Stimulated activated CD4-positive, alpha-beta T cell treated with anti-CD3 and anti-CD28 coated beads, Interleukin-15, amount 100 ng/mL, for 48 hours (primary cell): ENCODE data around the gene HAUS7.

Source experiments
- DNase-seq, 2 donors: peaks; one replicate each; pipeline ENCODE4 v3.0.0-alpha.2; 2020; ENCODE audit warnings: low read depth in 2 of 2

The HAUS7 gene

DNA sequence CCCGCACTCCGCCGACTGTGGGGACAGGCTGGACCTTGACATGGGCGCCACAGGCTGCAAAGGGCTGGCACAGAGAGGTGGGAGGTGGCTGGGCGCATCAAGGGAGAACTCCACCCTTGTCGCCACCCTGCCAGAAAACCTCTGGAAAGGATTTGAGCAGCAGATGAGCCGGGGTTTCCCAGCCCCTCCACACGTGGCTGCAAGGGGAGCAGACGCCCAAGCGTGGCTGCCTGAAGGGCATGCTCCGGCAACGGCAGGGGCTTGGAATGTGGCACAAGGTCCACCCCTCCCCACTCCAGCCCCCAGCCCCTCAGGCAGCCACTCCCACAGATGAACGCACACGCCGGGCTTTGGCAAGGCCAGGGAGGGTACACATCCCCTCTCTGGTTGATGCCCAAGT lies 29.0 kb upstream of the HAUS7 start:
- DNase-seq: no peak

DNA sequence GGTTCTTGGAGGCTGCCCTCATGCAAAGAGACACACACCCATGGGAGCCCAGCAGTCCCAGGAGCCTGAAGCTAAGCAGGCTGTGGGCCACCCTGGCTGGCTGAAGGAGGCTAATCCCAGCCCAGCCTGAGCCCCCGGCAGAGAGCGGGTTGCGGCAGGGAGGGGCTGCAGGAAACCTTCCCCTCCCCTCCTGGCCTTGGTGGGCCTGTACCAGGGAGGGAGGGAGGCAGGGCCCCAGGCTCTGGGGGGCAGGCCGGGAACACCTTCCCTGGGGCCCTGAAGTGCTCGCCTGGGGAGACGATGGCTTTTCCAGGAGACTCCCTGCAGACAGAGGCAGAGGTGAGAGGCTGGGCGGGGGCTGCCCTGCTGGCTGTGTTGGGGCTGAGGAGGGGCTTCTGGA lies 28.1 kb upstream of the HAUS7 start:
- DNase-seq: no peak

DNA sequence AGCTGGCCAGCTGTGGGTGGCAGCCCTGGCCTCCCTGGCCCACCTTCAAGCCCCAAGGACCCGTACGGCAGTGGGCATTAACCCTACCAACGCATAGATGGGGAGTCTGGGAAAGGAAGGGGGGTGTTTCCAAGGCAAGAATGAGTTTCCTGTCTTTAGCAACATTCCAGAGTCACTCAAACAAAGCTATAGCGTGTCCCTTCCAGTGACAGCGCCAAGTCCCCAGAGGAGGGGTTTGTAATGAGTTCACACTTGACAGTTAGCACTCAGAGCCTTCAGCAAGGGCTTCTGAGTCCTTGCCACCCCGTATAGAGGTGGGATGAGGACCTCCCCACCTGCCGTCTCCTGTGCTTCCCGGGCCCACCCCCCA lies 26.2 kb upstream of the HAUS7 start:
- no peak for DNase-seq

DNA sequence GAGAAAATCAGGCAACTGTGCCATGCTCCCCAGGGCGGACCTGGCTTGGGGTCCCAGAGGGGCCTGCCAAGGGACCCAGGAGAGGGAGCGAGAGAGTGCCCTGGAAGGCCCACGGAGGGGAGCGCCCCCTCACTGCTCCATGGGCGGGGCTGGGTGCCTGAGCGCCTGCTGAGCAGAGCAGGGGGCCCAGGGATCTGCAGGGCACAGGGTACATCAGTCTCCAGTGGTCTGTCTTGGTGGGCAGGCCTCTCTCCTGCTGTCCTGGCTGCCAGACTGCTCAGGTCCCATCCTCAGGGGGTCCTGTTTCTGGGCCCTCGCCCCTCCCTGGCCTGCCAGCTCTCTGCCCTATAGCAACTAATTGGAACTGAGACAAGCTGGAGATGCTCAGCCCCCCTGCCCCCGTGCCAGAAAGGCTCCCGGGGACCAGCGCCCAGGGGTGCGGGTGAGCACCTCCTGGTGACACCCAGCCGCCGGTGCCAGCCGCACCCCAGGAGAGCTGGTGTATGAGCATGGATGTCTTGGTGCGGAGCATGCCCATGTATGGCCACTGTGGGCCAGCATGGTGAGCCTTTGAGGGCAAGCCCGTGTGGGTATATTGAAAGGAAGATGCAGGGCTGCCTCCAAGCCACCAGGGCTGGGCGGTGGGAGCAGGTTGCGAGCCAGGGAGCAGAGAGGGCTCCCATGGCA lies 25.7 kb upstream of the HAUS7 start:
- no peak for DNase-seq

DNA sequence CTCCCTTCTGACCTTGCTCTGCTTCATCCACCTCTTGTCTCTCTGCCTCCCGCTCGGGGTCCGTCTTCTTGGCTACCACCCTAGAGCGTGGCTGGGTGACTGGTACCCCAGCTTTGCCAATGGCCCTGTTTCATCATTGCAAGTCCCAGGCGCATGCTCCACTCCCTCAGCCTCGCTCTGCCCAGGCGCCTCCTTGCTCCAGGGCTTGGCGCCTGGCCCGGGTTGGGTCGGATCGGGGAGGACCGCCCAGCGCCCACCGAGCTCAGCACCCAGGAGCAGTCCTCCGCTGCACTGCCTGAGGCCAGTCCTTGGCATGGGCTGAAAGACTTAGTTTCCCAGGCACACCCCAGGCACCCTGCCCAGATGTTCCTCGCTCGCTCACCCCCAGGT lies 25.0 kb upstream of the HAUS7 start:
- no peak for DNase-seq

DNA sequence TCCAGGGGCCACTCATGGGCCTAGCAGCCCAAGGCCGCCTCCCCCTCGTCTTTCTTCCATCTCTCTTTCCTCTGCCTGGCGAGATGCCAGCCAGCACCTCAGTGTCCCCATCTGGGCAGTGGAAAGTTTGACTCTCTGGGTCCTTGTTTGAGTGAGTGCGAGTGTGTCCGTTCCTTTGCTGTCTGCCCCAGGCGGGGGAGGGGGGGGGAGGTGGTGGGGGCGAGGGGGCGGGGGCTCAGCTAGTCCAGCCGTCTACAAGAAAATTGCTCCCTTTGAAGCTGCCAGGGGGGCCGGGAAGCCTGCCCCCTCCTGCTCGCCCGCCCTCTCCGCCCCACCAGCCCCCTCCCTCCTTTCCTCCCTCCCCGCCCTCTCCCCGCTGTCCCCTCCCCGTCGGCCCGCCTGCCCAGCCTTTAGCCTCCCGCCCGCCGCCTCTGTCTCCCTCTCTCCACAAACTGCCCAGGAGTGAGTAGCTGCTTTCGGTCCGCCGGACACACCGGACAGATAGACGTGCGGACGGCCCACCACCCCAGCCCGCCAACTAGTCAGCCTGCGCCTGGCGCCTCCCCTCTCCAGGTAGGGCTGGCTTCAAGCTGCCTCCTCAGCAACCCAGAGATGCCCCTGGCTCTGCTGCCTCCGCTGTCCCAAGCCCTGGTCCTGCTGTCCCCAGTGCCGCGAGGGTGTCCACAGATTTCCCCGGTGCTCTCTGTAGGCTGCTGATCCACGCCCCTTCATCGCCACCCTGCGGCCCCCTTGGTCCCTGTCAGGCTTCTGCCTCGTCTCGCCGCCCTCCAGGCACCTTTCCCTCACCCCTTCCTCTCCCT lies 24.4 kb upstream of the HAUS7 start, which contains the start of gene BGN:
BGN (plus strand) TSS at position 440 of the 821 bp plus-strand sequence. CDS start 9,652 bp downstream, outside the sequence.
- no peak for DNase-seq

DNA sequence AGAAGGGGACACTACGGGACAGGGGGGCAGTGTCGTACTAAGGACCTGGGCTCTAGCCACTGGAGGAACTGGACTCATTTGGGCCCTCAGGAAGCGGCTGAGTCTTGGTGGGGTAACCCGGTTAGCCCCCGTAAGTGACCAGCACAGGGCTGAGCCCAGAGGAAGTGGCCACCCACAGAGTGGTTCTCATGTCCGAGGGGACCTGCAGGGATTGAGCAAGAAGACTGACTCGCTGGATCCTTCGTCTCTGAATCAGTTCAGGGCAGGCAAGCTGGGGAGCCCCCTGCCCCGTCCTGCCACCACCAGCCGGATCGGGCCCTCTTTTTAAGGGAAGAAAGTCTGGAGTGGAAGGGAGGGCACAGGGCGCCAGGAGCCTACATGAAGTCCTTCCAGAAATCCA lies 23.7 kb upstream of the HAUS7 start:
- DNase-seq: no peak

DNA sequence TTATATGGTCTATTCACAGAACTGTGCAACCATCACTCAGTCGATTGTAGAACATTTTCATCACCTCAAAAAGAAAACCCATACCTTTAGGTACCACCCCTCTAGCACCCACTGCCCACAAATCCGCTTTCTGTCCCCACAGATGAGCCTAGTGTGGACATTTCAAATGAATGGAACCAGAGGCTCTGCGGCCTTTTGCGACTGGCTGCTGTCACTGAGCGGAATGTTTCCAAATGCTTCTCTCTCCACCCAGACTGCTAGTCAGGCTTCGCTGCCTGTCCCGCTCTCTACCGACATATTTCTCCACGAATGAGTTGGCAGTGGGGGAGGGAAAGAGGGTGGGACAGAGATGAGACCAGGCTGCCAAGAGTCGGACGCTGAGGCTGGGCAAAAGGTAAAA lies 22.7 kb upstream of the HAUS7 start:
- no peak for DNase-seq

DNA sequence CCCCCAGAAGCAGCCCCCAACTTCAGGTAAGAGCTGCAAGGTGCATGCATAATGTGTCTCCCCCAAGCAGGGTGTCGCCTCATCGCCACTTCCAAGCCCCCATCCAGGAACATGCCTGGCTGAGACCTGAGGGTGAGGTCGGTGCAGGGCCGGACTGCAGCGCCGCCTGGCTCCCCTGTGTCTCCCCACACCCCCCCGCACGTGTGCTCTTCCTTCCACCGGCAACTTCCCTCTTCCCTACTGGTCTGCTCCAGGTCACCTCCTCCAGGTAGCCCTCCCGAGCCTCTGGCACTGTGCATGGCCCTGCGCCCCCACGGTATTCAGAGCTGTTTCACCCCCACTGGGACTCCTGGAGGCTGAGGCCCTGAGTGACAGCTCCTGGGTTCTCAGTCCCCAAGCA lies 22.2 kb upstream of the HAUS7 start:
- no peak for DNase-seq

GRCh38 chrX:153491918-153492317 lies 21.5 kb upstream of the HAUS7 start:
- DNase-seq: no peak

- no peak for DNase-seq
Observed at GRCh38 chrX:153491351-153491914, 21.1 kb upstream of the HAUS7 start.

DNA sequence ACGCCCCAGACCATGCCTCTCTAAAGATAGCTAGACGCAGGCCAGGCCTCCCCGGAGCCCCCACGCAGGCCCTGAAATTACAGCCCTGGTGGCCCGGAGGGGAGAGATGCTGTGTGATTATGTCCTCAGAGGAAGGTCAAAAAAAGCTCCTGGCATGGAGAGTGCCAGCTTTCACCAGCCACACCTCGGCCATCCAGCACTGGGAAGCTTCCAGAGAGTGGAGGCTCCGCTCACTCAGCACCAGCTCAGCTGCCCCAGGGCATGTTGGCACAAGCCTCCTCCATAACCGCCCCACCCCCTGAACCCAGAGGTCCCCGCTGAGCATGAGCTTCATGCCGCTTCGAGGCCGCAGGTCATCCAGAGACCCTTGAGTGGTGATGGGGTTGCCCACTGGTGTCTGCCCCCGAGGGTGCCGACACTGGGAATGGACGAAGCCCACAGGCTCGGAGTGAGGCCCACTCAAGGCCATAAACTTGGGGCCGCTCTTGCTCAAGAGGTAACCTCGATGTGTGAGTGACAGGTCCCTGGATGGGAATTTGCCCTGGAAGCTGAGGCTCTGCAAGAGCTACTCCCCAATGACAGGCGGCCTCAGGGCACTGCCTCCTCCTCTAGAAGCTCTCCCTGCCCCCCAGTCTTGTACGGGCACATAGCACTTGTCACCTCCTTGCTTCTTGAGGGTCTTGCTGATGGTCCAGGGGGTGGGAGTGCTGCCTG lies 20.0 kb upstream of the HAUS7 start:
- no peak for DNase-seq

GRCh38 chrX:153488231-153488914 lies 18.0 kb upstream of the HAUS7 start:
- DNase-seq: no peak

GRCh38 chrX:153487590-153488071 lies 17.3 kb upstream of the HAUS7 start:
- DNase-seq: no peak

GRCh38 chrX:153486171-153486570 lies 15.8 kb upstream of the HAUS7 start:
- no peak for DNase-seq

DNA sequence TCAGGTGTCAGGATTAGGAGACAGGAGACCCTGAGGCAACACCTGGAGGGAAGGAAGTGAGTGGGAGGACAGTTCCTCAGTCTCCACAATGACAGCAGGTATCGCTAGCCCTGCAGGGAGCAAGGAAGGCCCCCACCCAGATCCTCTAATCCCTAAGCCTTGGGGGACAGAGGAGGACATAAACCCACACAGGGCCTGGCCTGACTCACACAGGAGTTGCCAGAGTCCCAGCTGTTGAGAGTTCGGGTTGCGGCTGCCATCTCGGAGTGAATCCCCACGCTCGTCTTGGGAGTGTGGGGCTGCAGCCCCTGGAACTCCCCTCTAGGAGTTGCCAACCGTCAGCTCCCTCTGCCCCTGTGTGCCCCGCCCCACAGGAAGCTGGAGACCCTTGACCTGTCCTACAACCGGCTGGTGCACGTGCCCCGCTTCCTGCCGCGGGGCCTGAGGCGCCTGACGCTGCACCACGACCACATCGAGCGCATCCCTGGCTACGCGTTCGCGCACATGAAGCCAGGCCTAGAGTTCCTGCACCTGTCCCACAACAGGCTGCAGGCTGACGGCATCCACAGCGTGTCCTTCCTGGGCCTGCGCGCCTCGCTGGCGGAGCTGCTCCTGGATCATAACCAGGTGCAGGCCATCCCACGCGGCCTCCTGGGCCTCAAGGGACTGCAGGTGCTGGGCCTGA lies 15.2 kb upstream of the HAUS7 start:
- DNase-seq: no peak

- DNase-seq: no peak
Observed at GRCh38 chrX:153482376-153483015, 12.1 kb upstream of the HAUS7 start.

DNA sequence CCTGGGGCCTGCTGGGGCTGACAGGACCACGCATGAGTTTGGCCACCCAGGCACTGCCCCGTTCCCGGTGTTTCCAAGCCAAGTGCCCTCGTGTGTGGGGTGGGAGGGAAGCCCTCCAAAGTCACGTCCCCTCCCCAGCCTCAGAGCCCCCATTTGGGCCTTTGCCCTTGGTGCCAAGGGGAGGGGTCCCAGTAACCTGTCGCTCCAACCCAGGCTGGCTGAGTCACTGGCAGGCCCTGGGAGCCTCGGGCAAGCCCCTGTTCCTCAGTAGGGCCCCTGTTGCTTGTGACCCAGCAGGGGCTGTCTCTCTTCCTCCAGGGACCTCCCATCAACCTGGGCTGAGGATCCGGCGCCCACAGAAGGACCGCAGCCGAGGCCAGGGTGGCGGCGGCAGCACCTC lies 10.7 kb upstream of the HAUS7 start:
- DNase-seq: no peak

GRCh38 chrX:153478746-153479145 lies 8.4 kb upstream of the HAUS7 start:
- DNase-seq: no peak

DNA sequence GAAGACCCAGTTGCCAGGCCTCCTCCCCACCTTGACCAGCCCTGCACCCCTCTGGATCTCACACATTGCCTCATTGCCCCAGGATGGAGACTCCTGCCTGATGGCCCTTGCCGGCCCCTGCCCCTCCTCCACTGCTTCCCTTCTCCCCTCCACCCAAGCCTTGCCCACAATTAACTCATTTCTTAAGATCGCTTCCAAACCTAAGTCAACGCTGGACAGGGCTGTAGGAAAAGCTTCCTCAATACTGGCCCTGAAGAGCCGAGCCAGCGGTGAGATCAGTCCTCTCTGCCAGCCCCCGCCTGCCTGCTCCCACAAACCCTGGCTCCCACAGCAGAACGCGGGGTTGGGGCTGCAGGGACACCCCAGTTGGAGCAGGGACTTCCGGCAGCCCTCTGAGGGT lies 7.5 kb upstream of the HAUS7 start:
- DNase-seq: no peak
